ENCODE data around the gene BIN1. TPM values are rescaled to one million over a fixed set of nuclear protein-coding genes. Genes with fewer than 3 reads are reported as not detected.

The BIN1 gene
- polyA plus RNA-seq, 1 donor (not counting 4 experiments of a cell fraction or from before 2014, with no cell fraction given) = 5.4 TPM

- DNase-seq (ENCODE audit: low read depth, low spot score) (no peak), FAIRE-seq (no peak)
- Histone ChIP-seq H3K27me3 (ENCODE audit: control insufficient read depth, extremely low read depth, insufficient read depth, low read length) (no peaks in the 10 kb centered on the region), H3K79me2 (ENCODE audit: control insufficient read depth, insufficient read depth, low read length) (no peaks in the 10 kb centered on the region), H2AFZ (ENCODE audit: control insufficient read depth, low read length) (no peak overlapping the region), H3K27ac (ENCODE audit: control insufficient read depth, insufficient read depth, low read length) (no peak overlapping the region), H3K9me1 (ENCODE audit: control insufficient read depth, extremely low read depth, insufficient read depth, low read length) (no peaks in the 10 kb centered on the region), H3K9ac (ENCODE audit: control insufficient read depth, extremely low read depth, insufficient read depth, low read length) (no peak overlapping the region), H3K4me1 (ENCODE audit: control insufficient read depth, extremely low read depth, insufficient read depth, low read length) (peaks cover 5% of the 10 kb centered on the region), H3K36me3 (ENCODE audit: control insufficient read depth in 2 of 2, extremely low read depth in 1 of 2, insufficient read depth in 2 of 2, low read length in 2 of 2) (no peaks in the 10 kb centered on the region), H3K4me3 (ENCODE audit: control insufficient read depth in 2 of 3, extremely low read depth in 1 of 3, insufficient read depth in 2 of 3, low read depth in 1 of 3, low read length in 3 of 3) (no peak overlapping the region), H3K4me2 (ENCODE audit: control insufficient read depth, extremely low read depth, insufficient read depth, low read depth, low read length) (no peak overlapping the region), H4K20me1 (ENCODE audit: control insufficient read depth, extremely low read depth, insufficient read depth, low read length) (no peaks in the 10 kb centered on the region), H3K9me3 (ENCODE audit: control insufficient read depth, low read depth, low read length) (no peaks in the 10 kb centered on the region)
- dilution Hi-C loops (cut with MboI; ENCODE audit: extremely low pct_ligation_motif_present, low sequenced_read_pairs) = no loop called here
- TF ChIP-seq CTCF (optimal IDR thresholded peaks at IDR 0.05 in 1 of 3, IDR thresholded peaks at IDR 0.05 in 1 of 3, conservative IDR thresholded peaks at IDR 0.05 in 1 of 3; ENCODE audit: extremely low read depth in 1 of 3, insufficient read depth in 2 of 3, low read length in 3 of 3) (no peak), EZH2 (IDR thresholded peaks at IDR 0.05; ENCODE audit: low read length) (no peak)
Measured at GRCh38 chr2:127056631-127057370, 50.2 kb downstream of the BIN1 start.

GRCh38 chr2:127056086-127056485, 50.9 kb downstream of the BIN1 start:
- Histone ChIP-seq H2AFZ (ENCODE audit: control insufficient read depth, low read length) (no peak overlapping the region), H4K20me1 (ENCODE audit: control insufficient read depth, extremely low read depth, insufficient read depth, low read length) (no peaks in the 10 kb centered on the region), H3K4me2 (ENCODE audit: control insufficient read depth, extremely low read depth, insufficient read depth, low read depth, low read length) (no peak overlapping the region), H3K27ac (ENCODE audit: control insufficient read depth, insufficient read depth, low read length) (no peak overlapping the region), H3K4me3 (ENCODE audit: control insufficient read depth in 2 of 3, extremely low read depth in 1 of 3, insufficient read depth in 2 of 3, low read depth in 1 of 3, low read length in 3 of 3) (no peak overlapping the region), H3K79me2 (ENCODE audit: control insufficient read depth, insufficient read depth, low read length) (no peaks in the 10 kb centered on the region), H3K36me3 (ENCODE audit: control insufficient read depth in 2 of 2, extremely low read depth in 1 of 2, insufficient read depth in 2 of 2, low read length in 2 of 2) (no peaks in the 10 kb centered on the region), H3K9me3 (ENCODE audit: control insufficient read depth, low read depth, low read length) (no peaks in the 10 kb centered on the region), H3K9me1 (ENCODE audit: control insufficient read depth, extremely low read depth, insufficient read depth, low read length) (no peaks in the 10 kb centered on the region), H3K27me3 (ENCODE audit: control insufficient read depth, extremely low read depth, insufficient read depth, low read length) (no peaks in the 10 kb centered on the region), H3K4me1 (ENCODE audit: control insufficient read depth, extremely low read depth, insufficient read depth, low read length) (no peaks in the 10 kb centered on the region), H3K9ac (ENCODE audit: control insufficient read depth, extremely low read depth, insufficient read depth, low read length) (no peak overlapping the region)
- dilution Hi-C loops (cut with MboI; ENCODE audit: extremely low pct_ligation_motif_present, low sequenced_read_pairs) = no loop called here
- no peak for FAIRE-seq
- TF ChIP-seq CTCF (optimal IDR thresholded peaks at IDR 0.05 in 1 of 3, IDR thresholded peaks at IDR 0.05 in 1 of 3, conservative IDR thresholded peaks at IDR 0.05 in 1 of 3; ENCODE audit: extremely low read depth in 1 of 3, insufficient read depth in 2 of 3, low read length in 3 of 3) = no peak
- TF ChIP-seq EZH2 (IDR thresholded peaks at IDR 0.05; ENCODE audit: low read length) = no peak
- DNase-seq (ENCODE audit: low read depth, low spot score) = no peak
